ENCODE data around the gene EXOC4. TPM values are rescaled to one million over a fixed set of nuclear protein-coding genes. Genes with fewer than 3 reads are reported as not detected.
A peak's percentile ranks its signal among the peaks of the same experiment; 100 is the strongest.

The EXOC4 gene
- total RNA-seq, 1 donor from 2014 or later: 41.3 TPM

GRCh38 chr7:133820584-133820983 is 567.7 kb downstream of the EXOC4 start:
- H3K4me3 ChIP-seq (ENCODE audit: low read depth, low read length): no peak overlapping the region
- DNase-seq (ENCODE audit: low read depth): no peak
- TF ChIP-seq, protein P1, sequence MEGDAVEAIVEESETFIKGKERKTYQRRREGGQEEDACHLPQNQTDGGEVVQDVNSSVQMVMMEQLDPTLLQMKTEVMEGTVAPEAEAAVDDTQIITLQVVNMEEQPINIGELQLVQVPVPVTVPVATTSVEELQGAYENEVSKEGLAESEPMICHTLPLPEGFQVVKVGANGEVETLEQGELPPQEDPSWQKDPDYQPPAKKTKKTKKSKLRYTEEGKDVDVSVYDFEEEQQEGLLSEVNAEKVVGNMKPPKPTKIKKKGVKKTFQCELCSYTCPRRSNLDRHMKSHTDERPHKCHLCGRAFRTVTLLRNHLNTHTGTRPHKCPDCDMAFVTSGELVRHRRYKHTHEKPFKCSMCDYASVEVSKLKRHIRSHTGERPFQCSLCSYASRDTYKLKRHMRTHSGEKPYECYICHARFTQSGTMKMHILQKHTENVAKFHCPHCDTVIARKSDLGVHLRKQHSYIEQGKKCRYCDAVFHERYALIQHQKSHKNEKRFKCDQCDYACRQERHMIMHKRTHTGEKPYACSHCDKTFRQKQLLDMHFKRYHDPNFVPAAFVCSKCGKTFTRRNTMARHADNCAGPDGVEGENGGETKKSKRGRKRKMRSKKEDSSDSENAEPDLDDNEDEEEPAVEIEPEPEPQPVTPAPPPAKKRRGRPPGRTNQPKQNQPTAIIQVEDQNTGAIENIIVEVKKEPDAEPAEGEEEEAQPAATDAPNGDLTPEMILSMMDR (conservative IDR thresholded peaks at IDR 0.05; ENCODE audit: low read depth, low read length): no peak

DNA sequence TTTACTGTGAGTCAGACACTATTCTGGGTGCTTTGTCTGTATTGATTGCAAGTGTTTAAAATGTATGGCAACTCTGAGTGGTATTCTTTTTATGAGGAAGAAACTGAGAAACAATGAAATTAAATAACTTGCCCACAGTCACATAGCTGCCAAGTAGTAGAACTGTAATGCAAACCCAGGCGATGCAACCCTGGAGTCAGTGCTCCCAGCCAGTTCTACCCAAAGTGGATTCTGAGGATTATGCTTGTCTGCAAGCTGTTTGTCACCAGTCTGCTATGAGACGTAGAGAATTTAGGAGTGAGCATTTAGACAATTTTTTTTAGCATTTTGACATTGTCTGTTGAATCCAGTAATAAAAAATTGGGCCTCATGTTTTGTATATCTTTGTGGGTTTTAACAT is 568.3 kb downstream of the EXOC4 start:
- TF ChIP-seq, protein P1 (conservative IDR thresholded peaks at IDR 0.05; ENCODE audit: low read depth, low read length): no peak
- no peak overlapping the region for H3K4me3 ChIP-seq (ENCODE audit: low read depth, low read length)
- no peak for DNase-seq (ENCODE audit: low read depth)

- DNase-seq (ENCODE audit: low read depth): no peak
- TF ChIP-seq, protein P1 (conservative IDR thresholded peaks at IDR 0.05; ENCODE audit: low read depth, low read length): no peak
- no peak overlapping the region for H3K4me3 ChIP-seq (ENCODE audit: low read depth, low read length)
Measured at GRCh38 chr7:133822001-133822641, 569.2 kb downstream of the EXOC4 start.

- TF ChIP-seq, protein P1 (conservative IDR thresholded peaks at IDR 0.05; ENCODE audit: low read depth, low read length): no peak
- no peak overlapping the region for H3K4me3 ChIP-seq (ENCODE audit: low read depth, low read length)
- no peak for DNase-seq (ENCODE audit: low read depth)
Measured at GRCh38 chr7:133822868-133823552, 570.1 kb downstream of the EXOC4 start.

GRCh38 chr7:133824132-133824531 is 571.3 kb downstream of the EXOC4 start:
- TF ChIP-seq, protein P1 (conservative IDR thresholded peaks at IDR 0.05; ENCODE audit: low read depth, low read length): no peak
- no peak for DNase-seq (ENCODE audit: low read depth)
- H3K4me3 ChIP-seq (ENCODE audit: low read depth, low read length): no peak overlapping the region

DNA sequence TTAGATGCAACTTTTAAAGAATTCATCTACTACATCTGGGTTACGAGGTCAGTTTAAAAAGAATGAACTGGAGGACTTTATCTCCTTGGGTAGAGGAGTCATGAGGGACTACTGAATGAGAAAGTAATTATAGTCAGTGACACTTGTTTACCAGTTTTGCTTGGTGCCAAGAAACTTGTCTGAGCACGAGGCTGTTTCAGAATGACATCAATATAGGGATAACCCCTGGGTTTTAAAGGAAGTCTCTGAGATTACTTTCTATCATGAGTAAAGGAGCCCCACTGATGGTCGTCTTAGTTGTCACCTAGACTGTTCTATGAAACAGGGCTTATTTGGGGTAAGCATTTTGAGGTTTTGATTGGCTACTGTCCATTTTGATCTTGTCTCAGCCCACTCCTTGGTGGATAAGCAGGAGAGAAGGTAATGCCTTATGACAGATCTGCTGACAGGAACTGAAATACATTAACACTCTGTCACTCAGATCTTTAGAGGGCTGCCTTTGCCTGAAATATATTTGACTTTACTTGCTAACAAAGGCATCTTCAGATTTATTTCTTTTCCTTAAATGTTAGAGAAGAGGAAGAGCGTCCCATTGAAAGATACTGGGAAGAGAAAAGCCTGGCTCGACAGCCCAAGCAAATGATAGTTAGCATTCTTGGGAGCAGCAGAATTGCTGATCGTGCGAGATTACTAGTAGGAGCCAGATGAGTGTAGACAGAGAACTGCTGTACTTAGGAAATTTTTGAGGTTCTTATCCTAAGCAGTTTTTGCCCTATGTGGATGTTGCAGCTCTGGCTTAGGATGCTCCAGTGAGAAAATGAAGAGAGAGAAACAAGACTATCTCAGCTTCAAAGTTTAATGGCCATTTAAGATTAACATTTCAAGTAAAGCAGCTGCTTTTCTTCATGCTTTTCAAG is 575.1 kb downstream of the EXOC4 start:
- DNase-seq (ENCODE audit: low read depth): peak; percentile 36
- TF ChIP-seq, protein P1 (conservative IDR thresholded peaks at IDR 0.05; ENCODE audit: low read depth, low read length): no peak
- no peak overlapping the region for H3K4me3 ChIP-seq (ENCODE audit: low read depth, low read length)
